HEK293 (cell line): ENCODE results near the gene RRP12.

Experiments used
- BCL11B ChIP-seq: fragments of 450-650 bp; formaldehyde crosslinking; IDR thresholded peaks from 2 replicates; pipeline ENCODE4 v1.5.1; 2016; ENCODE audit warnings: low read depth, missing biosample characterization, missing genetic modification characterization
- ELK4 ChIP-seq: IDR thresholded peaks from 2 replicates; pipeline ENCODE4 v1.6.1; 2011; ENCODE audit warnings: mild to moderate bottlenecking, low read depth, low read length, borderline replicate concordance
- GLI2 ChIP-seq: fragments of 450-650 bp; formaldehyde crosslinking; IDR thresholded peaks from 2 replicates; pipeline ENCODE4; 2017; ENCODE audit warnings: missing biosample characterization, missing genetic modification characterization, low read depth, borderline replicate concordance
- GLI4 ChIP-seq: fragments of 450-650 bp; formaldehyde crosslinking; IDR thresholded peaks from 2 replicates; pipeline ENCODE4 v1.5.1; 2016; ENCODE audit warnings: missing biosample characterization, missing genetic modification characterization
- INSM2 ChIP-seq: fragments of 450-650 bp; formaldehyde crosslinking; IDR thresholded peaks from 2 replicates; pipeline ENCODE4 v1.5.1; 2016; ENCODE audit warnings: missing biosample characterization, missing genetic modification characterization
- KLF7 ChIP-seq: fragments of 450-650 bp; formaldehyde crosslinking; IDR thresholded peaks from 2 replicates; pipeline ENCODE4 v1.5.1; 2016; ENCODE audit warnings: missing biosample characterization, missing genetic modification characterization, borderline replicate concordance
- KLF9 ChIP-seq: fragments of 450-650 bp; formaldehyde crosslinking; IDR thresholded peaks from 2 replicates; pipeline ENCODE4 v1.5.1; 2016; ENCODE audit warnings: missing biosample characterization, missing genetic modification characterization, low read depth
- MYNN ChIP-seq: fragments of 450-650 bp; formaldehyde crosslinking; IDR thresholded peaks from 2 replicates; pipeline ENCODE4 v1.5.1; 2016; ENCODE audit warnings: missing biosample characterization, missing genetic modification characterization, borderline replicate concordance
- RBAK ChIP-seq: fragments of 450-650 bp; formaldehyde crosslinking; IDR thresholded peaks from 2 replicates; pipeline ENCODE4 v1.5.1; 2016; ENCODE audit warnings: missing biosample characterization, missing genetic modification characterization
- SP7 ChIP-seq: fragments of 450-650 bp; formaldehyde crosslinking; IDR thresholded peaks from 2 replicates; pipeline ENCODE4 v1.5.1; 2016; ENCODE audit warnings: missing biosample characterization, missing genetic modification characterization
- ZBTB48 ChIP-seq: fragments of 450-650 bp; formaldehyde crosslinking; IDR thresholded peaks from 2 replicates; pipeline ENCODE4 v1.5.1; 2016; ENCODE audit warnings: missing biosample characterization, missing genetic modification characterization
- ZFP37 ChIP-seq: fragments of 450-650 bp; formaldehyde crosslinking; IDR thresholded peaks from 2 replicates; pipeline ENCODE4 v1.5.1; 2016; ENCODE audit warnings: missing biosample characterization, missing genetic modification characterization
- ZNF112 ChIP-seq: fragments of 450-650 bp; formaldehyde crosslinking; IDR thresholded peaks from 2 replicates; pipeline ENCODE4 v1.5.0; 2017; ENCODE audit warnings: missing biosample characterization, missing genetic modification characterization
- ZNF138 ChIP-seq: fragments of 450-650 bp; formaldehyde crosslinking; IDR thresholded peaks from 2 replicates; pipeline ENCODE4 v1.5.1; 2016; ENCODE audit warnings: missing biosample characterization, missing genetic modification characterization, borderline replicate concordance
- ZNF140 ChIP-seq: fragments of 450-650 bp; formaldehyde crosslinking; IDR thresholded peaks from 2 replicates; pipeline ENCODE4 v1.5.1; 2016; ENCODE audit warnings: missing biosample characterization, missing genetic modification characterization
- ZNF155 ChIP-seq: fragments of 450-650 bp; formaldehyde crosslinking; IDR thresholded peaks from 2 replicates; pipeline ENCODE4 v1.5.1; 2016; ENCODE audit warnings: missing biosample characterization, missing genetic modification characterization
- ZNF157 ChIP-seq: fragments of 450-650 bp; formaldehyde crosslinking; IDR thresholded peaks from 2 replicates; pipeline ENCODE4 v1.5.1; 2016; ENCODE audit warnings: missing biosample characterization, missing genetic modification characterization
- ZNF16 ChIP-seq: fragments of 450-650 bp; formaldehyde crosslinking; IDR thresholded peaks from 2 replicates; pipeline ENCODE4 v1.5.1; 2016; ENCODE audit warnings: low read depth, missing biosample characterization, missing genetic modification characterization
- ZNF221 ChIP-seq: fragments of 450-650 bp; formaldehyde crosslinking; IDR thresholded peaks from 2 replicates; pipeline ENCODE4 v1.5.1; 2017; ENCODE audit warnings: missing biosample characterization, missing genetic modification characterization, borderline replicate concordance
- ZNF223 ChIP-seq: fragments of 450-650 bp; formaldehyde crosslinking; IDR thresholded peaks from 2 replicates; pipeline ENCODE4 v1.5.1; 2016; ENCODE audit warnings: missing biosample characterization, missing genetic modification characterization
- ZNF23 ChIP-seq: fragments of 450-650 bp; formaldehyde crosslinking; IDR thresholded peaks from 2 replicates; pipeline ENCODE4 v1.5.1; 2016; ENCODE audit warnings: missing biosample characterization, missing genetic modification characterization, borderline replicate concordance
- ZNF239 ChIP-seq: fragments of 450-650 bp; formaldehyde crosslinking; IDR thresholded peaks from 2 replicates; pipeline ENCODE4 v1.5.1; 2016; ENCODE audit warnings: missing biosample characterization, missing genetic modification characterization
- ZNF341 ChIP-seq: fragments of 450-650 bp; formaldehyde crosslinking; IDR thresholded peaks from 2 replicates; pipeline ENCODE4; 2016; ENCODE audit warnings: low read depth, missing biosample characterization, missing genetic modification characterization
- ZNF366 ChIP-seq: fragments of 450-650 bp; formaldehyde crosslinking; conservative IDR thresholded peaks from 2 replicates; pipeline ENCODE4 v1.5.1; 2016; ENCODE audit warnings: missing biosample characterization, missing genetic modification characterization
- ZNF510 ChIP-seq: fragments of 450-650 bp; formaldehyde crosslinking; IDR thresholded peaks from 2 replicates; pipeline ENCODE4 v1.5.1; 2018; ENCODE audit warnings: mild to moderate bottlenecking, missing genetic modification characterization, missing biosample characterization; ENCODE audit not compliant: insufficient replicate concordance
- ZNF529 ChIP-seq: fragments of 450-650 bp; formaldehyde crosslinking; IDR thresholded peaks from 2 replicates; pipeline ENCODE4 v1.5.1; 2017; ENCODE audit warnings: missing genetic modification characterization, missing biosample characterization; ENCODE audit not compliant: insufficient replicate concordance
- ZNF654 ChIP-seq: fragments of 450-650 bp; formaldehyde crosslinking; IDR thresholded peaks from 2 replicates; pipeline ENCODE4 v1.5.1; 2016; ENCODE audit warnings: low read depth, missing biosample characterization, missing genetic modification characterization
- ZNF664 ChIP-seq: fragments of 450-650 bp; formaldehyde crosslinking; IDR thresholded peaks from 2 replicates; pipeline ENCODE4 v1.5.1; 2016; ENCODE audit warnings: missing biosample characterization, missing genetic modification characterization
- ZNF792 ChIP-seq: fragments of 450-650 bp; formaldehyde crosslinking; IDR thresholded peaks from 2 replicates; pipeline ENCODE4 v1.5.1; 2016; ENCODE audit warnings: missing biosample characterization, missing genetic modification characterization
- ZSCAN16 ChIP-seq: fragments of 450-650 bp; formaldehyde crosslinking; IDR thresholded peaks from 2 replicates; pipeline ENCODE4 v1.5.1; 2016; ENCODE audit warnings: missing biosample characterization, missing genetic modification characterization
- ZXDB ChIP-seq: fragments of 450-650 bp; formaldehyde crosslinking; IDR thresholded peaks from 2 replicates; pipeline ENCODE4 v1.5.1; 2016; ENCODE audit warnings: missing biosample characterization, missing genetic modification characterization
- TF ChIP-seq, protein P1 (sequence below): fragments of 450-650 bp; formaldehyde crosslinking; IDR thresholded peaks from 2 replicates; pipeline ENCODE4 v1.5.1; 2016; ENCODE audit warnings: missing biosample characterization, missing genetic modification characterization
- TF ChIP-seq, protein P2 (sequence below): fragments of 450-650 bp; formaldehyde crosslinking; IDR thresholded peaks from 2 replicates; pipeline ENCODE4 v1.5.1; 2017; ENCODE audit warnings: missing biosample characterization, missing genetic modification characterization
- TF ChIP-seq, protein P3 (sequence below): fragments of 450-650 bp; formaldehyde crosslinking; optimal IDR thresholded peaks from 2 replicates; pipeline ENCODE3; 2016; ENCODE audit warnings: missing biosample characterization, mild to moderate bottlenecking, missing genetic modification characterization

Gene RRP12

GRCh38 chr10:97318772-97319651 is 82.1 kb downstream of the RRP12 start, which contains the start of gene FRAT1 (continued):
- no peak for TF ChIP-seq KLF7 (tag by site-specific recombination)
- 0 out of 2 replicates have a peak, but pooled peaks have one; percentile 19 for TF ChIP-seq ZNF664 (tag by site-specific recombination)
- TF ChIP-seq ZNF140, result no peak
- no peak for TF ChIP-seq ZNF16
- TF ChIP-seq ZNF239, result no peak
- TF ChIP-seq ELK4, result no peak
- TF ChIP-seq ZNF529, result no peak
- TF ChIP-seq ZNF792 (tag by site-specific recombination), result no peak
- no peak for TF ChIP-seq ZNF112 (tag by site-specific recombination)
- TF ChIP-seq ZNF366 (tag by site-specific recombination), result peak; percentile 76
- no peak for TF ChIP-seq ZNF155 (tag by site-specific recombination)
- TF ChIP-seq ZFP37 (tag by site-specific recombination), result peak; percentile 76
- no peak for TF ChIP-seq MYNN (tag by site-specific recombination)
- TF ChIP-seq SP7 (tag by site-specific recombination), result peak; percentile 96
- TF ChIP-seq, protein P1, sequence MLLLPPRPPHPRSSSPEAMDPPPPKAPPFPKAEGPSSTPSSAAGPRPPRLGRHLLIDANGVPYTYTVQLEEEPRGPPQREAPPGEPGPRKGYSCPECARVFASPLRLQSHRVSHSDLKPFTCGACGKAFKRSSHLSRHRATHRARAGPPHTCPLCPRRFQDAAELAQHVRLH (tag by site-specific recombination), result peak; percentile 88
- TF ChIP-seq RBAK (tag by site-specific recombination), result no peak
- TF ChIP-seq ZNF23 (tag by site-specific recombination), result no peak
- TF ChIP-seq GLI4 (tag by site-specific recombination), result no peak
- no peak for TF ChIP-seq BCL11B
- no peak for TF ChIP-seq ZNF654 (tag by site-specific recombination)
- TF ChIP-seq, protein P2, sequence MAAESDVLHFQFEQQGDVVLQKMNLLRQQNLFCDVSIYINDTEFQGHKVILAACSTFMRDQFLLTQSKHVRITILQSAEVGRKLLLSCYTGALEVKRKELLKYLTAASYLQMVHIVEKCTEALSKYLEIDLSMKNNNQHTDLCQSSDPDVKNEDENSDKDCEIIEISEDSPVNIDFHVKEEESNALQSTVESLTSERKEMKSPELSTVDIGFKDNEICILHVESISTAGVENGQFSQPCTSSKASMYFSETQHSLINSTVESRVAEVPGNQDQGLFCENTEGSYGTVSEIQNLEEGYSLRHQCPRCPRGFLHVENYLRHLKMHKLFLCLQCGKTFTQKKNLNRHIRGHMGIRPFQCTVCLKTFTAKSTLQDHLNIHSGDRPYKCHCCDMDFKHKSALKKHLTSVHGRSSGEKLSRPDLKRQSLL (tag by site-specific recombination), result peak; percentile 54; the same call in 1 of the 2 replicates
- no peak for TF ChIP-seq ZBTB48 (tag by site-specific recombination)
- TF ChIP-seq INSM2 (tag by site-specific recombination), result peak; percentile 72; the same call in 1 of the 2 replicates
- TF ChIP-seq GLI2 (tag by site-specific recombination), result no peak
- TF ChIP-seq, protein P3, sequence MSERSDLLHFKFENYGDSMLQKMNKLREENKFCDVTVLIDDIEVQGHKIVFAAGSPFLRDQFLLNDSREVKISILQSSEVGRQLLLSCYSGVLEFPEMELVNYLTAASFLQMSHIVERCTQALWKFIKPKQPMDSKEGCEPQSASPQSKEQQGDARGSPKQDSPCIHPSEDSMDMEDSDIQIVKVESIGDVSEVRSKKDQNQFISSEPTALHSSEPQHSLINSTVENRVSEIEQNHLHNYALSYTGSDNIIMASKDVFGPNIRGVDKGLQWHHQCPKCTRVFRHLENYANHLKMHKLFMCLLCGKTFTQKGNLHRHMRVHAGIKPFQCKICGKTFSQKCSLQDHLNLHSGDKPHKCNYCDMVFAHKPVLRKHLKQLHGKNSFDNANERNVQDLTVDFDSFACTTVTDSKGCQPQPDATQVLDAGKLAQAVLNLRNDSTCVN (tag by site-specific recombination), result peak; percentile 84
- peak; percentile 91; the same call in 1 of the 2 replicates for TF ChIP-seq ZXDB
- TF ChIP-seq ZNF510 (tag by site-specific recombination), result no peak
- 0 out of 2 replicates have a peak, but pooled peaks have one; percentile 15 for TF ChIP-seq ZNF341 (tag by site-specific recombination)
- TF ChIP-seq ZNF223 (tag by site-specific recombination), result no peak
- 0 out of 2 replicates have a peak, but pooled peaks have one; percentile 86 for TF ChIP-seq ZNF221
- no peak for TF ChIP-seq ZNF138
- peak; percentile 98 for TF ChIP-seq KLF9 (tag by site-specific recombination)
- no peak for TF ChIP-seq ZSCAN16 (tag by site-specific recombination)
- TF ChIP-seq ZNF157 (tag by site-specific recombination), result no peak
